Measurements from ENCODE around the gene VRK1.

GRCh38 chr14:96803958-96804357 lies 6.8 kb downstream of the VRK1 start:
- TF ChIP-seq BCL11A (IDR thresholded peaks at IDR 0.05; ENCODE audit: low read depth in 2 of 2, low read length in 2 of 2): no peak
- TF ChIP-seq EZH2 (IDR thresholded peaks at IDR 0.05; ENCODE audit: low read depth, low read length, severe bottlenecking): no peak
- TF ChIP-seq CTCF (IDR thresholded peaks at IDR 0.05; ENCODE audit: control extremely low read depth in 1 of 3, insufficient read depth in 1 of 3, low read depth in 1 of 3, low read length in 3 of 3): no peak
- no peak for TF ChIP-seq POLR2AphosphoS5 (IDR thresholded peaks at IDR 0.05; ENCODE audit: low read depth, low read length)
- no peak for TF ChIP-seq POLR2A (IDR thresholded peaks at IDR 0.05; ENCODE audit: control extremely low read depth in 1 of 2, low read depth in 2 of 2, low read length in 2 of 2)
- TF ChIP-seq MAX (IDR thresholded peaks at IDR 0.05): no peak
- TF ChIP-seq USF2 (IDR thresholded peaks at IDR 0.05; ENCODE audit: low read length): no peak
- TF ChIP-seq SIN3A (conservative IDR thresholded peaks at IDR 0.05 in 1 of 2, IDR thresholded peaks at IDR 0.05 in 1 of 2; ENCODE audit: low read depth in 1 of 2, low read length in 2 of 2): no peak
- no peak for TF ChIP-seq CREB1 (IDR thresholded peaks at IDR 0.05)
- TF ChIP-seq TEAD4 (IDR thresholded peaks at IDR 0.05; ENCODE audit: low read depth, low read length): no peak
- TF ChIP-seq TAF7 (optimal IDR thresholded peaks at IDR 0.05; ENCODE audit: borderline replicate concordance, low read depth, low read length): no peak
- TF ChIP-seq ATF2 (IDR thresholded peaks at IDR 0.05; ENCODE audit: low read length): no peak

Measured in H1 (cell line).